Astrocyte (in vitro differentiated cells and primary cell): ENCODE results near the gene BAG5. TPM values are rescaled to one million over a fixed set of nuclear protein-coding genes. Genes with fewer than 3 reads are reported as not detected.

Source experiments
- DNase-seq: peaks from one replicate; pipeline ENCODE4 v3.0.0-alpha.2; 2010; ENCODE audit warnings: low read depth
- FAIRE-seq: peaks from 2 replicates; lab custom pipeline; 2011; peaks lifted over from hg19 to GRCh38; lab: Jason Lieb, UNC
- H2AFZ ChIP-seq: 2 replicates; pipeline ENCODE4 v1.6.0; 2012; ENCODE audit warnings: low read depth, low read length, inconsistent platforms
- H3K27ac ChIP-seq: 2 replicates; pipeline ENCODE4 v1.5.1; 2011; ENCODE audit warnings: low read depth, low read length, inconsistent platforms
- H3K27me3 ChIP-seq: 2 replicates; pipeline ENCODE4 v1.6.0; 2011; ENCODE audit warnings: low read length, inconsistent platforms; ENCODE audit not compliant: insufficient read depth
- H3K36me3 ChIP-seq: 2 replicates; pipeline ENCODE4 v1.5.1; 2011; ENCODE audit warnings: low read length, inconsistent platforms; ENCODE audit not compliant: insufficient read depth
- H3K4me1 ChIP-seq: 2 replicates; pipeline ENCODE4 v1.5.1; 2011; ENCODE audit warnings: low read length, inconsistent platforms; ENCODE audit not compliant: insufficient read depth
- H3K4me2 ChIP-seq: 2 replicates; pipeline ENCODE4 v1.6.0; 2012; ENCODE audit warnings: low read length, inconsistent platforms
- H3K4me3 ChIP-seq: 2 replicates; pipeline ENCODE4 v1.5.1; 2011; ENCODE audit warnings: low read depth, mild to moderate bottlenecking, low read length, inconsistent platforms; ENCODE audit not compliant: insufficient read depth
- H3K79me2 ChIP-seq: 2 replicates; pipeline ENCODE4 v1.6.0; 2012; ENCODE audit warnings: mild to moderate bottlenecking, low read length, inconsistent platforms; ENCODE audit not compliant: insufficient read depth
- H3K9ac ChIP-seq: 2 replicates; pipeline ENCODE4 v1.6.0; 2012; ENCODE audit warnings: mild to moderate bottlenecking, low read length, inconsistent platforms
- H3K9me3 ChIP-seq: 2 replicates; pipeline ENCODE4 v1.5.1; 2012; ENCODE audit warnings: low read depth, mild to moderate bottlenecking, low read length, inconsistent platforms; ENCODE audit not compliant: insufficient read depth
- H4K20me1 ChIP-seq: 2 replicates; pipeline ENCODE4 v1.6.0; 2012; ENCODE audit warnings: low read length, inconsistent platforms; ENCODE audit not compliant: insufficient read depth
- H3K27ac Mint-ChIP-seq: one replicate; pipeline ENCODE4 v1.8.0; 2021; ENCODE audit warnings: mild to moderate bottlenecking, mixed read lengths; ENCODE audit not compliant: unreplicated experiment
- H3K27me3 Mint-ChIP-seq: one replicate; pipeline ENCODE4 v1.8.0; 2021; ENCODE audit warnings: low read depth, mixed read lengths; ENCODE audit not compliant: unreplicated experiment
- H3K36me3 Mint-ChIP-seq: one replicate; pipeline ENCODE4 v1.8.0; 2021; ENCODE audit warnings: low read depth, mixed read lengths; ENCODE audit not compliant: unreplicated experiment
- H3K4me1 Mint-ChIP-seq: one replicate; pipeline ENCODE4 v1.8.0; 2021; ENCODE audit warnings: low read depth, mixed read lengths; ENCODE audit not compliant: unreplicated experiment
- H3K4me3 Mint-ChIP-seq: one replicate; pipeline ENCODE4 v1.8.0; 2021; ENCODE audit warnings: mild to moderate bottlenecking, moderate library complexity, mixed read lengths; ENCODE audit not compliant: unreplicated experiment
- H3K9me3 Mint-ChIP-seq: one replicate; pipeline ENCODE4 v1.8.0; 2021; ENCODE audit warnings: mild to moderate bottlenecking, mixed read lengths; ENCODE audit not compliant: unreplicated experiment
- EZH2 ChIP-seq: IDR thresholded peaks from 2 replicates; pipeline ENCODE4 v1.6.1; 2012; ENCODE audit warnings: mild to moderate bottlenecking, low read length, inconsistent platforms; ENCODE audit not compliant: insufficient read depth
- total RNA-seq: library from RNA; stranded (reverse); gene quantifications from 2 replicates; pipeline ENCODE4 v1.2.1, GENCODE V29; 2021
- TF ChIP-seq, protein P1 (sequence below): IDR thresholded peaks from 2 replicates; pipeline ENCODE4 v1.5.1; 2011; ENCODE audit warnings: low read depth, mild to moderate bottlenecking, inconsistent platforms, low read length, moderate library complexity; ENCODE audit not compliant: insufficient read depth

The BAG5 gene
- total RNA-seq, 1 donor from 2014 or later = 35.2 TPM

GRCh38 chr14:103539056-103539825 lies 23.2 kb downstream of the BAG5 start:
- Mint-ChIP-seq H3K4me3 (no peak overlapping the region), H3K27ac (peak overlapping the region; percentile 84), H3K27me3 (no peaks in the 10 kb centered on the region), H3K36me3 (peaks cover 2% of the 10 kb centered on the region), H3K9me3 (no peaks in the 10 kb centered on the region), H3K4me1 (peaks cover 7% of the 10 kb centered on the region)
- no peak overlapping the region for H3K9ac ChIP-seq
- DNase-seq (no peak), FAIRE-seq (no peak)
- peaks cover 16% of the 10 kb centered on the region for H4K20me1 ChIP-seq
- no peak overlapping the region for H2AFZ ChIP-seq
- no peaks in the 10 kb centered on the region for H3K36me3 ChIP-seq
- TF ChIP-seq, protein P1, sequence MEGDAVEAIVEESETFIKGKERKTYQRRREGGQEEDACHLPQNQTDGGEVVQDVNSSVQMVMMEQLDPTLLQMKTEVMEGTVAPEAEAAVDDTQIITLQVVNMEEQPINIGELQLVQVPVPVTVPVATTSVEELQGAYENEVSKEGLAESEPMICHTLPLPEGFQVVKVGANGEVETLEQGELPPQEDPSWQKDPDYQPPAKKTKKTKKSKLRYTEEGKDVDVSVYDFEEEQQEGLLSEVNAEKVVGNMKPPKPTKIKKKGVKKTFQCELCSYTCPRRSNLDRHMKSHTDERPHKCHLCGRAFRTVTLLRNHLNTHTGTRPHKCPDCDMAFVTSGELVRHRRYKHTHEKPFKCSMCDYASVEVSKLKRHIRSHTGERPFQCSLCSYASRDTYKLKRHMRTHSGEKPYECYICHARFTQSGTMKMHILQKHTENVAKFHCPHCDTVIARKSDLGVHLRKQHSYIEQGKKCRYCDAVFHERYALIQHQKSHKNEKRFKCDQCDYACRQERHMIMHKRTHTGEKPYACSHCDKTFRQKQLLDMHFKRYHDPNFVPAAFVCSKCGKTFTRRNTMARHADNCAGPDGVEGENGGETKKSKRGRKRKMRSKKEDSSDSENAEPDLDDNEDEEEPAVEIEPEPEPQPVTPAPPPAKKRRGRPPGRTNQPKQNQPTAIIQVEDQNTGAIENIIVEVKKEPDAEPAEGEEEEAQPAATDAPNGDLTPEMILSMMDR = no peak
- no peak for TF ChIP-seq EZH2
- H3K4me3 ChIP-seq = no peak overlapping the region
- no peaks in the 10 kb centered on the region for H3K9me3 ChIP-seq
- H3K27ac ChIP-seq = no peak overlapping the region
- H3K4me1 ChIP-seq = peaks cover 28% of the 10 kb centered on the region
- H3K79me2 ChIP-seq = no peaks in the 10 kb centered on the region
- H3K27me3 ChIP-seq = no peaks in the 10 kb centered on the region
- H3K4me2 ChIP-seq = no peak overlapping the region

DNA sequence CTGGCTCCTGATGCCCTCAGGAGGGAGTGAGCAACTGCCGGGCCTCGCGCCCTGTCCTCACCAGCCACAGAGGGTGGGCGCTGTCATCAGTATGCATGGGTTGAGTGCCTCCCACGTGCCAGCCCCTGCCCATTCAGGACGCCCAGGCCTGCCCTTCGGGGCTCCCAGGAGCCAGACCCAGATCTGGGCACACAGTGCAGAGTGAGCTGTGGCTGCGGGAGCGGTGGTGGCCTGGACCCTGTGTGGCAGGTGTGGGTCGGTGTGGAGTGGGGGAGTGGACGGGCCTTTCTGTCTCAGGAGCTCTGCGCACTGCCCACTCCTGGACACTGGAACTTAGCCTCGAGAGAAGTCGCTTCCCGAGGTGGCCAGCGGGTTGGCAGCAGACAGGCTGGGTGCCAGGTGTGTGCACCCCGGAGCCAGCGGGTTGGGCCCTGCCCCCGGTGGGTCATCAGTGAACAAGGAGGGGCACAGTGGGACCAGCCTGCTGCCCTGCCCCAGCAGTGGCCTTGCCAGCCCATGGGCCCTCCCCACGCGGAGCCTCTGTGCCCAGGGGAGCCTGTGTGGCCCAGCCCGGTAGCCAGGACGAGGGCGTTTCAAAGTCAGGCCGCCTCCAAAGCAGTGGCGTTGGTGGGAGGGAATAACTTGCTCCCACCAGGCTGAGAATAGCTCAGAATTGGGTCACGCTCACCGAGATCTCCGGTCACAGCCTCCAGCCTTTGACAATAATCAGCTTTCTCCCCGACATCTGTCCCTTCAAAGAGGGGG lies 24.0 kb downstream of the BAG5 start:
- Mint-ChIP-seq H3K36me3 (peaks cover 2% of the 10 kb centered on the region), H3K27ac (no peak overlapping the region), H3K4me3 (no peak overlapping the region), H3K27me3 (no peaks in the 10 kb centered on the region), H3K9me3 (no peaks in the 10 kb centered on the region), H3K4me1 (peaks cover 7% of the 10 kb centered on the region)
- Histone ChIP-seq H3K9ac (no peak overlapping the region), H4K20me1 (peaks cover 16% of the 10 kb centered on the region), H3K4me3 (no peak overlapping the region), H3K27me3 (no peaks in the 10 kb centered on the region), H3K4me2 (no peak overlapping the region), H3K79me2 (no peaks in the 10 kb centered on the region), H3K36me3 (no peaks in the 10 kb centered on the region), H3K9me3 (no peaks in the 10 kb centered on the region), H3K4me1 (peaks cover 28% of the 10 kb centered on the region), H2AFZ (no peak overlapping the region), H3K27ac (no peak overlapping the region)
- DNase-seq = no peak
- no peak for FAIRE-seq
- TF ChIP-seq, protein P1 = no peak
- TF ChIP-seq EZH2 = no peak
